Lower leg skin (tissue), 4 donors: ENCODE results near the gene TRIM64C. TPM values are rescaled to one million over a fixed set of nuclear protein-coding genes. Genes with fewer than 3 reads are reported as not detected.
"Not testable (repeated sequence)": the region's sequence is repeated elsewhere in the genome, so short reads cannot be mapped to it uniquely, and the experiment has no call there.

Source experiments
- DNase-seq, 2 donors: peaks; one replicate each; pipeline ENCODE4 v3.0.0-alpha.2; 2019; ENCODE audit warnings: low spot score in 2 of 2
- H3K4me3 ChIP-seq: fragments of 200-600 bp; sonication (generic); 2 replicates; pipeline ENCODE4 v1.5.1; 2017; ENCODE audit warnings: mild to moderate bottlenecking, low read depth; ENCODE audit not compliant: poor library complexity, severe bottlenecking
- WGBS, 2 donors: methylation state at CpG; one replicate each; pipeline ENCODE4 v1.1.5; 2018; 5-methylcytosine and 5-hydroxymethylcytosine counted together
- intact Hi-C: fragments of 100-400 bp; cut with DNase I; formaldehyde crosslinking; loops from one replicate; pipeline ENCODE4 v1.15.0; 2023; ENCODE audit warnings: low total_unique reads
- total RNA-seq, 4 donors: library from RNA; depleted of rRNA; stranded (reverse); fragments of >200 nt; gene quantifications; one replicate each; pipeline ENCODE4 v1.1.0, GENCODE V29; 2016

The TRIM64C gene
- total RNA-seq, result not detected

DNA sequence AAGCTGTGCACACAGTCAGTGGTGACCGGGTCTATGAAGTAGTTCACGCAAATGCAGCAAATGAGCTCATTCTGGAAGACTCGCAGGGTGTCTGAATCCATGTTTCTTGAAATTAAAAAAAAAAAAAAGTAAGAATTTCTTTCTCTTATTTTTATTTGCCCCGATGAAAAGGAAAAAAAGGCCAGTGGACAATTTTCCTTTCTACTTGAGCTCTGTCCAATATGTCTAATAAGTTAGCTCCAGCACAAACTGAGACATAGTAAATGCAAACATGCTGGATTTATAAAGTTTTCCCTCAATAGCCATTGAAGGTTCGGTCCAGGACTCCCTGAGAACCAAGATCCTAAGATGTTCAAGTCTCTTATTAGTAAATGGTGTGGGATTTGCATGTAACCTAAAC, at the start of gene TRIM64C:
Gene TRIM64C, minus strand, starts transcription at position 101 of the 400 bp plus-strand sequence. Its CDS starts 0 bp downstream, at position 101.
- 84 to 85% methylated on average over 5 of the region's 5 CpGs for WGBS, 2 donors
- intact Hi-C loops, H3K4me3 ChIP-seq, DNase-seq: not testable (repeated sequence)

GRCh38 chr11:49102356-49102755, 43.4 kb upstream of the TRIM64C start:
- DNase-seq, intact Hi-C loops, H3K4me3 ChIP-seq: not testable (repeated sequence)
- 92% methylated on average over 22 to 24 of the region's 24 CpGs for WGBS, 2 donors

- intact Hi-C loops, H3K4me3 ChIP-seq, DNase-seq: not testable (repeated sequence)
- 66 to 72% methylated on average over 5 of the region's 5 CpGs for WGBS, 2 donors
These were observed 11.0 kb upstream of the TRIM64C start for GRCh38 chr11:49069897-49070296.

GRCh38 chr11:49049821-49050220, 9.1 kb downstream of the TRIM64C start:
- intact Hi-C loops, H3K4me3 ChIP-seq, DNase-seq: not testable (repeated sequence)
- 74 to 76% methylated on average over 27 to 36 of the region's 38 CpGs for WGBS, 2 donors

DNA sequence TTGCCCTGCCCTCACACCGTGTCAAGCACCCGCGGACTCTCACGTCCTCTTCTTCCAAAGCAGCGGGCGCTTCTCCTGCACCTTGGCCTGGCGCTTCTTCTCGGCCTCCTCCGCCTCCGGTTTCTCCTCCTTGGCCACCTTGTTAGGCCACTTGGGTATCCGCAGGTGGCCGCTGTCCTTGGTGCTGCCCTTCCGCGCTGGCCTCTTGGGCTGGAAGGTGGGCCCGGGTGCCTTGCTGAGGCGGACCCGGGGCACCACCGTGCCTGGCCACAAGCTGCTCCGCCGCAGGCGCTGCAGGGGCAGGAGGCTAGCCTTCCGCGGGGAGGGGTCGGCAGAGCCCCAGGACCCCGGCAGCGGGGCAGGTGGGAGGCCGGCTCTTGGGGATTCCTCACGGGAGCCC, 10.7 kb downstream of the TRIM64C start:
- WGBS, 2 donors, result 53 to 63% methylated on average over 15 to 24 of the region's 28 CpGs
- intact Hi-C loops, H3K4me3 ChIP-seq, DNase-seq: not testable (repeated sequence)

- intact Hi-C loops, DNase-seq, H3K4me3 ChIP-seq: not testable (repeated sequence)
- WGBS, 2 donors, result 34 to 65% methylated on average over 2 of the region's 2 CpGs
These were observed 30.4 kb downstream of the TRIM64C start, which contains the start of gene TRIM49B for GRCh38 chr11:49028523-49028922. Gene TRIM49B, plus strand, starts transcription at chr11:49028823. Its CDS starts 2,777 bp downstream, at chr11:49031600.

Other genes with a start within 250 kb of the TRIM64C start
- gene TRIM51G, start 75.2 kb downstream of the TRIM64C start, total RNA-seq, result not detected
- gene TRIM49B, start 30.3 kb downstream of the TRIM64C start, total RNA-seq, result not detected
- gene FOLH1, start 149.5 kb upstream of the TRIM64C start, total RNA-seq, result 1 to 10 TPM; 1.9 to 4.6 (median 2.8) TPM